GM12892 (cell line): Measurements from ENCODE around the gene PDE1C.

Experiments
- POLR2A ChIP-seq: IDR thresholded peaks from 2 replicates; pipeline ENCODE4 v1.6.1; 2011; ENCODE audit warnings: low read depth, low read length, control low read depth
- POLR2AphosphoS5 ChIP-seq: IDR thresholded peaks from 2 replicates; pipeline ENCODE4 v1.6.1; 2011; ENCODE audit warnings: low read depth, low read length, control low read depth
- TAF1 ChIP-seq: IDR thresholded peaks from 2 replicates; pipeline ENCODE4 v1.6.1; 2011; ENCODE audit warnings: low read depth, mild to moderate bottlenecking, control low read depth, low read length, borderline replicate concordance

DNA sequence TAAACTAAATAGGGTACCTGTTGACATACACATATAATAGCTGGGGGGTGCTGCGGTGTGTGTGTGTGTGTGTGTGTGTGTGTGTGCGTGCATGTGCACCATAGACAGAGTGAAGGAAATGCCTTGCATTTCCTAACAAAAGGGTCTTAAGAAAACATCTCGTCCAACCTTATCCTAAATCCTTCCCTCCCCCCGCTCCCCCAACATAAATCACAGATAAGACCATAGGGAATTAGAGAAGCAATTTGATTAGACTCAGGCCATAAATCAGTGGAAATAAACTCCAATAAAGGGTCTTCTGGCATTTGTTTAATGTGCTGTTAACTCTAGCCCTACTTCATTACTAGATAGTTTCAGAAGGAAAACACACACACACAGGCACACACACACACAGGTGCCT lies 234.7 kb downstream of the PDE1C start:
- no peak for TF ChIP-seq POLR2AphosphoS5
- TF ChIP-seq POLR2A = no peak
- TF ChIP-seq TAF1 = no peak
